ENCODE data around the gene CAMK1D.

The CAMK1D gene

GRCh38 chr10:12644380-12645144 lies 295.2 kb downstream of the CAMK1D start:
- DNase-seq: no peak

GRCh38 chr10:12645449-12645848 lies 296.1 kb downstream of the CAMK1D start:
- DNase-seq: no peak

DNA sequence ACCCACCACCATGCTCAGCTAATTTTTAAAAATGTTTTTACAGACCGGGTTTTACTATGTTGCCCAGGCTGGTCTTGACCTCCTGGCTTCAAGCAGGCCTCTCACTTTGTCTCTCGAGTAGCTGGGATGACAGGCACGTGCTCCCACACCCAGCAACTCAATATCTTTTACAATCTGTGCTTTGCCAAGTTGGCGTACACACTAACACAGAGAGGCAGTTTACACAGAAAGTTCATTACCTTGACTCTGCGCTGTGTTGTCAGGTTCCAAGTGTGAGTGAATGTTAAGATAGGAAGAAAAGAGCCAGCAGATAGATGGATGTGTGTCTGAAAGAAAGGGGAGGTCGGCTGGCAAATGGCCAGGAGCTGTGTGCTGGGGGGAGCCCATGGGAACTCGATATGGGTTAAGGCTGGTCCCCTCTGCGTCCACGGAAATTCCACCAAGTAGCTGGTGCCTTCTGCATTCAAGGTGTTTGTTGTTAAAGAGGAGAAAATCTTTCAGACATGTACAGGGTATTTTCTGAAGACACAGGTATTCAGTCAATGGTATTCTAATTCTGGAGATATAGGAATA lies 299.8 kb downstream of the CAMK1D start:
- DNase-seq: no peak

DNA sequence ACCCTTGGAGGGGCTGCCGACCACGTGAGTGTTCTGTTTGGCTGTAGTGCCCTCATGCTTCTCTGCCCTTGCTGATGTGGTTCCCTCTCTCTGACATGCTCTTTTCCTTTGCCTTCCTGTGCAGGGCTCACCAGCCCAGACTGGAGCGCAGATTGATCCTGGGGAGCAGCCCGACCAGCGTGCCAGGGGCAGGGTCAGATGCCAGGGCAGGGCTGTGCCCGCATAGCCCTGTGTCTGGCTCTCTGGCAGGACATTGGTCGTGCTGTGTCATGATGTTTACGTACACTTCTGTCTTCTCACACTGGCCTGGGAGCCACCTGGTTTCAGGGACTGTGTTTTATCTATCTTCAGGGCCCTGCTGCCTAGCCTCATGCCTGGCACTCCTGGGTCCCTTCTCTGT lies 300.8 kb downstream of the CAMK1D start:
- no peak for DNase-seq

DNA sequence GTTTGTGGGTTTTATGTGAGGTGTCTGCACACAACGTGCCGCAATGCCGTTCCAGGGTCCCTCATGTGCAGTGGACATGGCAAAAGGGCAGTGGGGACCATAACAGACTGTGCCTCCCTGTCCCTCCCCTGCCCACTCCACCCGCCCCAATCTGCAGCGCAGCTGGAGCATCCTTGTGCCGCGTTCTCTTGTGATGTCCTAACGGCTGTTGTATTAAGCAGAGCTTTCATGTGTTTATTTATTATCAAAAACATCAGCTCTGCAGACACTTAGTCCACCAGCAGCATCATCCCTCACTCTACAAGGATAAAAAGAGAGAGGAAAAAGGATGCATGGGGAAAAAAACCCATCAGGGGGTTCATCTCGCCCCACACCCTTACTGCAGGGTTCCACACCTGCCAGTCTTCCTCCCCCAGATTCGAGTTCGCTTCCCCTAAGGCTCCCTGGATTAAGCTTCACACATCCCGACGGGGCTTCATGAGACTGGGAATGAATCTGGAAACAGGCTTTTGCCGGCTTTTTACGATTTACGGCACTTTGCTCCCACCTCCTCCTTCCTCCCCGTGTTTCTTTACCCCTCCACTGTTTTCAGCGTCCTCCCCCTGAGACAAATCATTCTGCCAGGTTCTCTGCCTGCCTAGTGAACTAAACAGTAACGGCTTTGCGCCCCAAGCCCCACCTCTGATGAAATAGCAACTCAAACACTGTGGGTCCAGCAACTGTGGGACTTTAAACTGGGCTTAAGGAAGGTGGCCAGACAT lies 301.4 kb downstream of the CAMK1D start:
- peak in 1 of 56 donors; percentile 15 for DNase-seq

- DNase-seq: no peak
Observed at GRCh38 chr10:12655940-12656339, 306.6 kb downstream of the CAMK1D start.

GRCh38 chr10:12656518-12657142 lies 307.3 kb downstream of the CAMK1D start:
- no peak for DNase-seq

- DNase-seq: no peak
Observed at GRCh38 chr10:12657489-12657888, 308.1 kb downstream of the CAMK1D start.

DNA sequence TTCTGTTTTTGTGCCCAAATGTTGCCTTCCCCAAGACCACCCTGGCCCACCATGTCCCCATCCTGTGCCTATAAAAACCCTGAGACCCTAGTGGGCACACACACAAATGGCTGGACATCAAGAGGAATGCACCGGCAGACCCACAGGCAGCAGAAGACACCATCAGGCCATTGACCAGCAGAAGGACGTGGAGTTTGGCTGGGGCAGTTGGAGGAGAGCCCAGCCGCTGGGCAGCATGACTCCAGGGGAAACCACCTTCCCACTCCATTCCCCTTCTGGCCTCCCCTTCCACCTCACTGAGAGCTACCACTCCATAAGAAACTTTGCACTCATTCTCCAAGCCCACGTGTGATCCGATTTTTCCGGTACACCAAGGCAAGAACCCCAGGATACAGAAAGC lies 309.2 kb downstream of the CAMK1D start:
- no peak for DNase-seq

DNA sequence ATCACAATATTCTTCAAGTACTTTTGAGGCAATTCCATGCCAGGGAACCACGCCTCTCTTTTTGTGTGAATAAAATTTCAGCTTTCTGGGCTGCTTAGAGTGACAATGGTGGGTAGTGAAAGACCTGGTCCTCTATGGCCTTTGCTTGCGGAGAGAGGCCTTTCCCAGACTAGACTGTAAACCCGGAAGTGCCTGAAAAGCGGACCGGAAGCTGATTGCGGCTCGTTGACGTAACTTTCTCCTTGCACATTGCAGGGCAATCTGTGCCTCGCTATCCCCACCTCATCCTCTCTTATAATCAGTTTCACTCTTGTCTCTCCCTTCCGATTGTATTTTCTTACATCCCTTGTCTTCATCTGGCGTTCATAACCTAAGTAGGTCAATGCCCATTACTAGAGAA lies 310.4 kb downstream of the CAMK1D start:
- DNase-seq: no peak

GRCh38 chr10:12660812-12661211 lies 311.5 kb downstream of the CAMK1D start:
- no peak for DNase-seq

DNA sequence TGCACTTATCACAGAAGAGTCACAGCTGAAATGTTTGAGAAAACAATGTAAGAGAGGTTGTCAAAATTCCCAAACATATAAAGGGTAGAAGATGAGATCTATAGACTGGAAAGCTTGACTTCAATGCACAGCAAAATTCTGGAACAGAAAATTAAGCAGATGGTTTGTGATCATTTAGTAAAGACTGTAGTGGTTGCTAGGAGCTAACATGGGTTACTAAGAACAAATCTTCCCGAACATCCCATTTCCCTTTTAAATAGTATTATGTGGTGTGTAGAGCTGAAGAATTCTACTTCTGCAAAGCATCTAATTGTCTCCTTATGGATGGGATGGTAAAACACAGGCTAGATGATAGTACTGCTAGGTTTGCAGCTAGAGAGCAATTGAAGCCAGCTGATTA lies 312.3 kb downstream of the CAMK1D start:
- DNase-seq: no peak

DNA sequence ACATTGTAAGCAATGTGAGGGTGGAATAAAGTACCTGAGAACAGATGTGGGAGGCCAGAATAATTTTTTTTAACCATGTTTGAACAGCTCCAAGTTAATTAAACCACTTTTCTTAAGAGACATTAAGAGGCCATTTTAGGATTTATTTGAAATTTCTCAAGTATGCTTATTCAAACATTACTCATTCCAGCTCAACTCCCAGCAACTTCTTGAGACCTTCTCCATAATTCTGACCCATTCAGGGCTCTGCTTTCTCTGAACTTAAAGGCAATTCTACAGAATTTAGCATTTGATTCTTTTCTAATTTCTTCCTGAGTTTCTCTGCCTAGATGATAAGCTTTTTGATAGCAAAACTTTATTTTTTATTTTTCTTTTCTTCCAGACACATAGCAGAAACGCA lies 314.5 kb downstream of the CAMK1D start:
- DNase-seq: no peak

DNA sequence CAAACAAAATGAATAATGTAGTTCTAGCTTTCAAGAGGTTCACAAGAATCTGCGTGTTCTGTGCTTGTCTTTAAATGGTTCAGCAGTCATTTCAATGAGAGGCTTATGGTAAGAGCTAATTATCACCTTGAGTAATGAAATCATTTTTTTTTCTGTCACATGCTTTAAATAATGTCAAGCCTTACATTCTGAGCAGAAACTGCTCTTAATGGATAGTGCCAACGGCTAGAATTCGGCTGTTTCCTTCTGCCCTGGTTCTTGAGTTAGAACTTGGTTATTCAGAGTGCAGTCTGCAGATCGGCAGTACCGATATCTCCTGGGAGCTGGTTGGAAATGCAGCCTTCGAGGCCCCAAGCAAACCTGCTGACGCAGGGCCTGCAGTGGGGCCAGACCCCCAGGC lies 316.2 kb downstream of the CAMK1D start:
- DNase-seq: no peak

DNA sequence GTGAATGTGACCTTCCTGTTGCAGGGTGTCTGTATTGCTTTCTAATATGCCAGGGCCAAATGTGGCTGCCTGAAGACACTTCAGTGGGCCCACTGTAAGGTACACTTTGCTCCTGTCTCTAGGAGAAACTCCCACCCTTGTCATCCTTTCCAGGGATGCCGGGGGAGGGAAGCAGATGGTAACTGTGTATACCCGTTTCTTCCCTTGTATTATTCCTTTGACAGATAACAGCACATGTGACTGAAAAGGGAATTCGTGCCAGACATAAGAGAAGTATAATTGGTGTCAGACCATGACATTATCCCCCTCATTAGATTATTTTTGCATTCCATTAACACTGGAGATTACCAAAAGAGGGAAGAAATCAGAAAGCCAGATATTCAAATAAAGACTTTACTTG lies 317.7 kb downstream of the CAMK1D start:
- peak in 21 of 56 donors; percentile 5 to 75 (median 30) for DNase-seq

GRCh38 chr10:12668634-12669033 lies 319.3 kb downstream of the CAMK1D start:
- no peak for DNase-seq

GRCh38 chr10:12670004-12670403 lies 320.7 kb downstream of the CAMK1D start:
- DNase-seq: no peak

GRCh38 chr10:12675186-12675585 lies 325.8 kb downstream of the CAMK1D start:
- DNase-seq: no peak

DNA sequence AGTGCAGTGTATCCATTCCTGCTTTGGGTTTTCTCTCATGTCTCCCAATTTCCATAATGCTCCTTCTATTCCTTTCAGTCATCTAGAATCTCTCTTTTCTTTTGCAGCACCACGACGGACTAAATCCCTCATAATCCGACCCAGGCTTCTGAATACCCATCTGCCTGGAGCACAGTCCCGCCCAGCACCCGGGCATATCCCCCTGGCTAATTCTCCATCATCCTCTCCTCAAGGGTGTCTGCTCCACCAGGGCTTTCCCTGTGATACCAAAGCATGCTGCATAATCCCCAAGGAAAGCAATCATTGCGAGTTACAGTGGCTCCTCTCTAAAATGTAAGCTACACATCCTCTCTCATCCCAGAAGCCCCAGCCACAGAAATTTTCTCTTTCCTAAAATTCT lies 330.3 kb downstream of the CAMK1D start:
- no peak for DNase-seq

DNA sequence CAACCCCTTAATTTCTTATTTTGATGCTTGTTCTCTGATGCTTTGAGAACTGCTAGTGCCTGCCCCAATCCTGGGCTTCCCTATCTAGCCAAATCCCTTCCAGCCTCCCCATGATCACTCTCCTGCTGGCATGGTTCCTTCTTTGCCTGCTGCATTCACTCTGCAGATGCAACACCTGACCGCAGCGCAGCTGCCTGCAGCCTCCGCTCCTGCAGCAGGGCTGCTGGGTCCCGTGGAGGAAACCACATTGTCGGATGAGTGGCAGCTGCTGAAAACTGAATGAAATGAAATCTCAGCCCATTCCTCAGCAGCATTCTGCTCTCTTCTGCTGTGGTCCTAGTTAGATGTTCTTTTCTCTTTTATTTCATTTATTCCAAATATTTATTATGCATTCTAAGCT lies 331.9 kb downstream of the CAMK1D start:
- no peak for DNase-seq

- DNase-seq: no peak
Observed at GRCh38 chr10:12684784-12685183, 335.4 kb downstream of the CAMK1D start.
